Measurements from ENCODE around the gene ZNF467.
A peak's percentile ranks its signal among the peaks of the same experiment; 100 is the strongest.

Gene ZNF467

GRCh38 chr7:149806726-149807125 lies 33.3 kb upstream of the ZNF467 start:
- no peak for DNase-seq (ENCODE audit: low read depth in 2 of 2)

DNA sequence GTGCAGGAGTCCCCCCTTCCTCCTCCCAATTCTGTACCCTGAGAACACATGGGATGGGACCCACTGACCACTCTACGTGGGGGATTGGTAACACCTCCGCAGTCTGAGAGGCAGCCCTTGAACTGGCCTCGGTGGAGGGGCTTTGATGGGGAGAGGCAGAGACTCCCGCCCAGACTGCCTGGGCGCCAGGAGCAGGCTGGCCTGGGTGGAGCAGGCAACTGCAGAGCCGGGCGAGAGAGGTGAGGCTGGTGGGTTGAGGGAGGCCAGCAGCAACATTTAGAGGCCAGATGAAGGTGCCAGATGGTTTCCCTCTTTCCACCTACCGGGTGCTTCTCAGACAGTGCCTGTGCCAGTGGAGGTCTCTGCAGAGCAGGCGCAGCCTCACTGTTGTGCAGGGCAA lies 30.7 kb upstream of the ZNF467 start:
- DNase-seq (ENCODE audit: low read depth in 2 of 2): no peak

- DNase-seq (ENCODE audit: low read depth in 2 of 2): no peak
Measured at GRCh38 chr7:149803551-149804074, 30.2 kb upstream of the ZNF467 start.

- no peak for DNase-seq (ENCODE audit: low read depth in 2 of 2)
Measured at GRCh38 chr7:149802966-149803365, 29.6 kb upstream of the ZNF467 start.

GRCh38 chr7:149801816-149802215 lies 28.4 kb upstream of the ZNF467 start:
- DNase-seq (ENCODE audit: low read depth in 2 of 2): no peak

GRCh38 chr7:149801002-149801566 lies 27.7 kb upstream of the ZNF467 start:
- DNase-seq (ENCODE audit: low read depth in 2 of 2): no peak

- DNase-seq (ENCODE audit: low read depth in 2 of 2): no peak
Measured at GRCh38 chr7:149800169-149800555, 26.8 kb upstream of the ZNF467 start.

- DNase-seq (ENCODE audit: low read depth in 2 of 2): peak; percentile 7 to 16
Measured at GRCh38 chr7:149799397-149800168, 26.2 kb upstream of the ZNF467 start.

DNA sequence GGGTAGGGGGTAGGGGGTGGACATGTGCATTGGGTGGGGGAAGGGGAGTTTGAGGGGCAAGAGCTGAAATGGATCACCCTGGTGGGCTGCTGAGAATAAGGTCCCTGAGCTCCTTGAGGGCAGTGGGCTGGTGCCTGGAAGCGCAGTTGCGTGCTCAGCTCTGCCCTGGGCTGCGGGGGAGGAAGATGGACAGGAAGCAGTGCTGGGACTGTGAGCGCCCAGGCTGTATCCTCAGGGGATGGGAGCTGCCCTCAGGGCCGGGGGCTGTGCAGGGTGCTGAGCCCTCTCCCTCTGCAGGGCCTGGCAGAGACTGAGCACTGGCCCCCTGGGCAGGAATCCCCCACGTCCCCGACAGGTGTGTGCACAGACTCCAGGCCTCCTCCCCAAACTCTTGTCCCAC lies 24.4 kb upstream of the ZNF467 start:
- DNase-seq (ENCODE audit: low read depth in 2 of 2): no peak

DNA sequence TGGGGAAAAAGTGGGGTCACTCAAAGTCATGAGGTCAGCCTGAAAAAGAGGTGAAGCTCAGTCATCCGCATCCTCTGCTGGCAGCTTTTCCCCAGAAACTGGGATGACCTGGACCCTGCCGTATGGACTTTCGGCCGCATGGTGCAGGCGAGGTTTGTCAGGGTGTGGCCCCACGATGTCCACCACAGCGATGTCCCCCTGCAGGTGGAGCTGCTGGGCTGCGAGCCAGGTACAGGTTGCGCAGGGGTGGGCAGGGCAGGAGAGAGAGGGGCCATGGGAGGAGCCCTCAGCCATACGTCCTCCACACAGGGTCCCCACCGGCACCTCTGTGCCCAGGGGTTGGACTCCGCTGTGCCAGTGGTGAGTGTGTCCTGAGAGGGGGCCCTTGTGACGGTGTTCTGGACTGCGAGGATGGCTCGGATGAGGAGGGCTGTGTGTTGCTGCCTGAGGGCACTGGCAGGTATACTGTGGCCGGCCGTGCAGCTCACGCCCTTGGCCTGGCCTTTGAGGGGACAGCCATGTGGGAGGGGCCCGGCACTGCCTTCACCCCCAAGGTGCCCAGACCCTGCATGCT lies 23.0 kb upstream of the ZNF467 start:
- no peak for DNase-seq (ENCODE audit: low read depth in 2 of 2)

- no peak for DNase-seq (ENCODE audit: low read depth in 2 of 2)
Measured at GRCh38 chr7:149795126-149795525, 21.7 kb upstream of the ZNF467 start.

GRCh38 chr7:149794661-149795060 lies 21.3 kb upstream of the ZNF467 start:
- DNase-seq (ENCODE audit: low read depth in 2 of 2): no peak

DNA sequence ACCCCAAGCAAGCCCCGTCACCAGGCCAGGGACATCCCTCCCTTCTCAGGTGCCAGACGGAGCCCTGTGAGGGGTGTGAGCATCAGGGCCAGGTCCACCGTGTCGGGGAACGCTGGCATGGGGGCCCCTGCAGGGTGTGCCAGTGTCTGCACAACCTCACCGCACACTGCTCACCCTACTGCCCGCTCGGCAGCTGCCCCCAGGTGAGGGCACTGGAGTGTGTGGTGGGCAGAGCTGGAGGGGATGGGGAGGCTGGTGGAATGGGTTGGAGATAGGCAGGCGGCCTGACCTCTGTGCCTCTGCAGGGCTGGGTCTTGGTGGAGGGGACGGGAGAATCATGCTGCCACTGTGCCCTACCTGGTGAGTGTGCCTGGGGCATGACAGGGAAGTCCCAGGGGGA lies 19.9 kb upstream of the ZNF467 start:
- no peak for DNase-seq (ENCODE audit: low read depth in 2 of 2)

GRCh38 chr7:149792220-149792595 lies 18.8 kb upstream of the ZNF467 start:
- no peak for DNase-seq (ENCODE audit: low read depth in 2 of 2)

GRCh38 chr7:149791411-149792219 lies 18.2 kb upstream of the ZNF467 start:
- DNase-seq (ENCODE audit: low read depth in 2 of 2): no peak

GRCh38 chr7:149790754-149791360 lies 17.5 kb upstream of the ZNF467 start:
- DNase-seq (ENCODE audit: low read depth in 2 of 2): no peak

DNA sequence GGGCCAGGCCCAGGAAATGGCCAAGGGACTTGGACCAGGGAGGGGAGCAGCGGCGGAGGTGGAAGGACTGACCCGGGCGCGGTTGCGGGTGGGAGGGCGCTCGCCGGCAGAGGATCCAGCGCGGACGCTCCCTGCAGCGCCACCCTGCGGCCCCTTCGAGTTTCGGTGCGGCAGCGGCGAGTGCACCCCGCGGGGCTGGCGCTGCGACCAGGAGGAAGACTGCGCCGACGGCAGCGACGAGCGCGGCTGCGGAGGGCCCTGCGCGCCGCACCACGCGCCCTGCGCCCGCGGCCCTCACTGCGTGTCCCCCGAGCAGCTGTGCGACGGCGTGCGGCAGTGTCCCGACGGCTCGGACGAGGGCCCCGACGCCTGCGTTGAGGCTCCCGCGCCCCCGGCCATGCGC lies 16.8 kb upstream of the ZNF467 start:
- DNase-seq (ENCODE audit: low read depth in 2 of 2): no peak

GRCh38 chr7:149789101-149789500 lies 15.7 kb upstream of the ZNF467 start:
- DNase-seq (ENCODE audit: low read depth in 2 of 2): no peak

DNA sequence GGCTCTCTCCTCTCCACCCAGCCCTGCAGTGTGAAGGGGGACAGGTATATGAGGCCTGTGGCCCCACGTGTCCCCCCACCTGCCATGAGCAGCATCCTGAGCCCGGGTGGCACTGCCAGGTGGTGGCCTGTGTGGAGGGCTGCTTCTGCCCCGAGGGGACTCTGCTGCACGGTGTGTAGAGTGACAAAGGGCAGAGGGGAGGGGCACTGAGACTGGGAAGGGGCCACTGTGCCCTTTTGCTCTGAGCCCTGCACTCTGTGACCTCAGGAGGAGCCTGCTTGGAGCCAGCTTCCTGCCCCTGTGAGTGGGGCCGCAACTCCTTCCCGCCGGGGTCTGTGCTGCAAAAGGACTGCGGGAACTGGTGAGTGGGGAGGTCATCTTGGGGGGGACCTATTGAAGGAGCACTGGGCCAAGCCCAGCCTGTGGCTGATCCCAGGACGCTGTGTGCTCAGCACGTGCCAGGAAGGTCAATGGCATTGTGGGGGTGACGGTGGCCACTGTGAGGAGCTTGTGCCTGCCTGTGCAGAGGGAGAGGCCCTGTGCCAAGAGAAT lies 15.0 kb upstream of the ZNF467 start:
- DNase-seq (ENCODE audit: low read depth in 2 of 2): no peak

DNA sequence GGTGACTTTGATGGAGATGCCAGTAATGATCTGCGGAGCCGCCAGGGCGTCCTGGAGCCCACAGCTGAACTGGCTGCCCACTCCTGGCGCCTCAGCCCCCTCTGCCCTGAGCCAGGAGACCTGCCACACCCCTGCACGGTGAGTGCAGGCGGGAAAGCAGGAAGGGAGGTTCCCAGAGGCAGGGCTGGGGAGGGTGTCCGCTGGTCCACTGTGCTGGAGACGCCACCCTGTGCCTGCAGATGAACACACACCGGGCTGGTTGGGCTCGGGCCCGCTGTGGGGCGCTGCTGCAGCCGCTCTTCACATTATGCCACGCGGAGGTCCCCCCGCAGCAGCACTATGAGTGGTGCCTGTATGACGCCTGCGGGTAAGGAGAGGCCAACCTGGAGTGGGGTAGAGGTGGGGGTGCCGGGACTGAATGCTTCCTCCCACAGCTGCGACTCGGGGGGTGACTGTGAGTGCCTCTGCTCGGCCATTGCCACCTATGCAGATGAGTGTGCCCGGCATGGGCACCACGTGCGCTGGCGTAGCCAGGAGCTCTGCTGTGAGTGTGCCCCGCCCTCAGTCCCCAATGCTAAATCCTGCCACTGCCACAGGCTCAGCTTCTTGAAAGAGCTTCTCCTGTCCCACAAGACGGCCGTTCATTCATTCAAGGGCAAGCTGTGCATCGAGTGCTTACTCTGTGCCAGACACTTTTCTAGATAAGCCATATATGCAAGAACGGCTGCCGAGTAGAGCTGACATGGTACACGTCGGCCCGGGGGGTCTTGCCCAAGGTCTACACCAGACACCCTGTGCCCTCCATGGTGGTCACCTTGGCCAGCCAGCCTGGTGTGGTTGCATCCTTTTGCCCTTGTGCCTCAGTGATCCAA lies 14.3 kb upstream of the ZNF467 start:
- no peak for DNase-seq (ENCODE audit: low read depth in 2 of 2)

GRCh38 chr7:149785983-149786382 lies 12.6 kb upstream of the ZNF467 start:
- no peak for DNase-seq (ENCODE audit: low read depth in 2 of 2)

Measured in stimulated activated CD8-positive, alpha-beta memory T cell treated with anti-CD3 and anti-CD28 coated beads, Interleukin-15, amount 100 ng/mL, for 4 hours (primary cell).